ENCODE data around the gene TMEM164. TPM values are rescaled to one million over a fixed set of nuclear protein-coding genes. Genes with fewer than 3 reads are reported as not detected.
A peak's percentile ranks its signal among the peaks of the same experiment; 100 is the strongest.

Gene TMEM164
- total RNA-seq, 6 experiments from 2014 or later, result 8.5 to 12.5 (median 9.6) TPM

- no peaks in the 10 kb centered on the region for H3K9me3 Mint-ChIP-seq
- TF ChIP-seq CTCF (IDR thresholded peaks at IDR 0.05), result no peak
- peaks cover 18% of the 10 kb centered on the region for H3K36me3 Mint-ChIP-seq (ENCODE audit: low read depth)
- H3K27ac Mint-ChIP-seq, result no peak overlapping the region
- DNase-seq, result no peak
- H3K27me3 Mint-ChIP-seq (ENCODE audit: insufficient read depth), result no peaks in the 10 kb centered on the region; the same call in 1 of the 2 replicates
- peaks cover 27% of the 10 kb centered on the region for H3K4me1 Mint-ChIP-seq (ENCODE audit: low read depth)
- no peak overlapping the region for H3K4me3 Mint-ChIP-seq
Measured at GRCh38 chrX:110175146-110175545, 172.2 kb downstream of the TMEM164 start.

- H3K27me3 Mint-ChIP-seq (ENCODE audit: insufficient read depth), result no peaks in the 10 kb centered on the region; the same call in 1 of the 2 replicates
- peaks cover 18% of the 10 kb centered on the region for H3K36me3 Mint-ChIP-seq (ENCODE audit: low read depth)
- no peak for DNase-seq
- peaks cover 33% of the 10 kb centered on the region for H3K4me1 Mint-ChIP-seq (ENCODE audit: low read depth)
- no peak overlapping the region for H3K4me3 Mint-ChIP-seq
- H3K27ac Mint-ChIP-seq, result no peak overlapping the region
- TF ChIP-seq CTCF (IDR thresholded peaks at IDR 0.05), result no peak
- no peaks in the 10 kb centered on the region for H3K9me3 Mint-ChIP-seq
Measured at GRCh38 chrX:110175696-110176095, 172.8 kb downstream of the TMEM164 start.

GRCh38 chrX:110178179-110178865 lies 175.4 kb downstream of the TMEM164 start:
- no peaks in the 10 kb centered on the region for H3K9me3 Mint-ChIP-seq
- peaks cover 14% of the 10 kb centered on the region for H3K36me3 Mint-ChIP-seq (ENCODE audit: low read depth)
- no peak for TF ChIP-seq CTCF (IDR thresholded peaks at IDR 0.05)
- peaks cover 52% of the 10 kb centered on the region for H3K4me1 Mint-ChIP-seq (ENCODE audit: low read depth)
- H3K27ac Mint-ChIP-seq, result no peak overlapping the region
- DNase-seq, result no peak
- H3K27me3 Mint-ChIP-seq (ENCODE audit: insufficient read depth), result no peaks in the 10 kb centered on the region; the same call in 1 of the 2 replicates
- H3K4me3 Mint-ChIP-seq, result no peak overlapping the region

- no peaks in the 10 kb centered on the region for H3K9me3 Mint-ChIP-seq
- peaks cover 9% of the 10 kb centered on the region; the same call in 1 of the 2 replicates for H3K36me3 Mint-ChIP-seq (ENCODE audit: low read depth)
- H3K27ac Mint-ChIP-seq, result peak overlapping the region; percentile 86
- TF ChIP-seq CTCF (IDR thresholded peaks at IDR 0.05), result no peak
- peaks cover 40% of the 10 kb centered on the region for H3K4me1 Mint-ChIP-seq (ENCODE audit: low read depth)
- peak; percentile 57 for DNase-seq
- peak overlapping the region; percentile 64 for H3K4me3 Mint-ChIP-seq
- H3K27me3 Mint-ChIP-seq (ENCODE audit: insufficient read depth), result no peaks in the 10 kb centered on the region; the same call in 1 of the 2 replicates
Measured at GRCh38 chrX:110180176-110180927, 177.4 kb downstream of the TMEM164 start.

- DNase-seq, result peak; percentile 52
- Mint-ChIP-seq H3K36me3 (ENCODE audit: low read depth) (peaks cover 9% of the 10 kb centered on the region; the same call in 1 of the 2 replicates), H3K27ac (peak overlapping the region; percentile 86), H3K9me3 (no peaks in the 10 kb centered on the region), H3K4me1 (ENCODE audit: low read depth) (peaks cover 40% of the 10 kb centered on the region), H3K4me3 (peak overlapping the region; percentile 64), H3K27me3 (ENCODE audit: insufficient read depth) (no peaks in the 10 kb centered on the region; the same call in 1 of the 2 replicates)
- no peak for TF ChIP-seq CTCF (IDR thresholded peaks at IDR 0.05)
Measured at GRCh38 chrX:110180928-110181310, 178.0 kb downstream of the TMEM164 start.

Data from HFFc6 (cell line).